Endothelial cell of umbilical vein (primary cell): ENCODE results near the gene ELMOD3. TPM values are rescaled to one million over a fixed set of nuclear protein-coding genes. Genes with fewer than 3 reads are reported as not detected.

Source experiments
- BruUV-seq: library from RNA; stranded (reverse); fragments of 400-500 nt; replicated peaks from 2 replicates; lab custom pipeline; 2021; lab: Mats Ljungman, UMichigan
- CTCF ChIA-PET: fragments of 300-600, 350-600 bp; sonication (Branson Sonifier 250); formaldehyde crosslinking; loops from one replicate; lab custom pipeline; 2021; ENCODE audit warnings: antibody characterized with exemption, inconsistent platforms; lab: Charles Lee
- POLR2A ChIA-PET: fragments of 300-600, 350-600 bp; sonication (Branson Sonifier 250); formaldehyde crosslinking; loops from one replicate; lab custom pipeline; 2021; ENCODE audit warnings: antibody characterized with exemption, inconsistent platforms; lab: Charles Lee
- DNase-seq: peaks from one replicate; pipeline ENCODE4 v3.0.0-alpha.2; 2011; ENCODE audit warnings: low read depth, low spot score
- FAIRE-seq: peaks from 2 replicates; lab custom pipeline; 2011; peaks lifted over from hg19 to GRCh38; lab: Jason Lieb, UNC
- H2AFZ ChIP-seq: 2 replicates; pipeline ENCODE4 v1.6.0; 2012; ENCODE audit warnings: low read depth, low read length, control low read depth, inconsistent platforms
- H3K27ac ChIP-seq: 2 replicates; pipeline ENCODE4 v1.5.1; 2011; ENCODE audit warnings: low read depth, mild to moderate bottlenecking, control low read depth, low read length, moderate library complexity; ENCODE audit not compliant: insufficient read depth
- H3K27me3 ChIP-seq, 2 experiments: 2 replicates each; pipeline versions ENCODE4 v1.6.0 to v1.6.1; 2011; ENCODE audit warnings: low read length in 2 of 2, mixed read lengths in 1 of 2; ENCODE audit not compliant: control insufficient read depth in 2 of 2, insufficient read depth in 2 of 2
- H3K36me3 ChIP-seq, 2 experiments: 2 replicates in 1 of 2; 3 replicates in 1 of 2; pipeline ENCODE4 v1.5.1; 2011; ENCODE audit warnings: low read length in 2 of 2, mild to moderate bottlenecking in 1 of 2, moderate library complexity in 1 of 2; ENCODE audit not compliant: control insufficient read depth in 2 of 2, insufficient read depth in 2 of 2; ENCODE audit errors: extremely low read depth in 1 of 2
- H3K4me1 ChIP-seq: 3 replicates; pipeline ENCODE4 v1.5.1; 2011; ENCODE audit warnings: mild to moderate bottlenecking, low read length; ENCODE audit not compliant: control insufficient read depth, insufficient read depth; ENCODE audit errors: extremely low read depth
- H3K4me2 ChIP-seq: 2 replicates; pipeline ENCODE4 v1.6.1; 2011; ENCODE audit warnings: low read length, control low read depth, mixed read lengths; ENCODE audit not compliant: insufficient read depth
- H3K4me3 ChIP-seq, 3 experiments: fragments of 200-600 bp in 1 of 3; sonication (generic), shearing (Covaris generic) in 1 of 3; replicated peaks in 1 of 3; 2 replicates each; pipeline ENCODE4 v1.5.1; 2011 to 2016; ENCODE audit warnings: control low read depth in 3 of 3, low read length in 3 of 3, mild to moderate bottlenecking in 2 of 3, inconsistent platforms in 1 of 3, low read depth in 1 of 3, moderate library complexity in 1 of 3; ENCODE audit not compliant: insufficient read depth in 1 of 3
- H3K79me2 ChIP-seq: 2 replicates; pipeline ENCODE4 v1.6.0; 2012; ENCODE audit warnings: low read length, inconsistent platforms; ENCODE audit not compliant: control insufficient read depth, insufficient read depth
- H3K9ac ChIP-seq: replicated peaks from 2 replicates; pipeline ENCODE3; 2011; ENCODE audit warnings: low read length, control low read depth; ENCODE audit not compliant: insufficient read depth; ENCODE audit errors: extremely low read depth
- H3K9me1 ChIP-seq: replicated peaks from 3 replicates; pipeline ENCODE4 v1.6.0; 2011; ENCODE audit warnings: mild to moderate bottlenecking, low read length; ENCODE audit not compliant: control insufficient read depth, insufficient read depth; ENCODE audit errors: extremely low read depth
- H3K9me3 ChIP-seq: replicated peaks from 2 replicates; pipeline ENCODE4 v1.5.1; 2012; ENCODE audit warnings: low read length, inconsistent platforms; ENCODE audit not compliant: control insufficient read depth, insufficient read depth
- H4K20me1 ChIP-seq: replicated peaks from 2 replicates; pipeline ENCODE3; 2011; ENCODE audit warnings: mild to moderate bottlenecking, low read length; ENCODE audit not compliant: control insufficient read depth, insufficient read depth; ENCODE audit errors: extremely low read depth
- EZH2 ChIP-seq: IDR thresholded peaks from 2 replicates; pipeline ENCODE4 v1.6.1; 2012; ENCODE audit warnings: borderline replicate concordance, low read depth, mild to moderate bottlenecking, moderate library complexity, low read length, inconsistent platforms; ENCODE audit not compliant: severe bottlenecking
- FOS ChIP-seq: IDR thresholded peaks from 2 replicates; pipeline ENCODE4 v1.6.1; 2011; ENCODE audit warnings: mild to moderate bottlenecking, low read length, moderate library complexity, borderline replicate concordance; ENCODE audit not compliant: insufficient read depth
- GATA2 ChIP-seq: IDR thresholded peaks from 2 replicates; pipeline ENCODE4 v1.7.0; 2011; ENCODE audit warnings: low read depth, mild to moderate bottlenecking, moderate library complexity, mixed read lengths, low read length; ENCODE audit not compliant: insufficient read length, insufficient read depth
- JUN ChIP-seq: IDR thresholded peaks from 2 replicates; pipeline ENCODE4 v1.6.1; 2011; ENCODE audit warnings: borderline replicate concordance, low read depth; ENCODE audit not compliant: insufficient read length, insufficient read depth
- MYC ChIP-seq: IDR thresholded peaks from one replicate; pipeline ENCODE4 v1.6.1; 2011; ENCODE audit warnings: mild to moderate bottlenecking, low read depth, low read length
- POLR2A ChIP-seq: IDR thresholded peaks from 2 replicates; pipeline ENCODE4 v1.6.1; 2012; ENCODE audit warnings: low read depth, mild to moderate bottlenecking, control low read depth, low read length
- POLR2AphosphoS5 ChIP-seq: IDR thresholded peaks from 2 replicates; pipeline ENCODE4 v1.6.1; 2012; ENCODE audit warnings: low read depth, mild to moderate bottlenecking, control low read depth, low read length, moderate library complexity; ENCODE audit not compliant: insufficient read depth
- dilution Hi-C: fragments of 300-500 bp; cut with MboI; formaldehyde crosslinking; loops from one replicate; pipeline ENCODE4 v1.15.0; 2019; ENCODE audit warnings: low sequenced_read_pairs; ENCODE audit not compliant: extremely low pct_ligation_motif_present
- intact Hi-C: fragments of 100-400 bp; cut with micrococcal nuclease; formaldehyde crosslinking; loops from one replicate; pipeline ENCODE4 v1.10.0; 2022
- polyA plus RNA-seq, 4 experiments: library from polyadenylated mRNA; depleted of rRNA in 3 of 4; stranded (reverse) in 3 of 4; unstranded in 1 of 4; fragments of >200 nt; gene quantifications; 2 replicates each; pipeline versions ENCODE4 v1.2.1 to v1.2.3, GENCODE V29; 2011 to 2012; ENCODE audit warnings: missing spikeins in 1 of 4
- total RNA-seq: library from RNA; stranded (reverse); gene quantifications from 2 replicates; pipeline ENCODE4 v1.2.3, GENCODE V29; 2021
- TF ChIP-seq, protein P1 (sequence below), 2 donors: IDR thresholded peaks; 1 replicate in 1 of 2; 2 replicates in 1 of 2; pipeline ENCODE4 v1.5.1; 2011; ENCODE audit warnings: low read length in 2 of 2, mild to moderate bottlenecking in 2 of 2, moderate library complexity in 2 of 2, control low read depth in 1 of 2, inconsistent platforms in 1 of 2, low read depth in 1 of 2; ENCODE audit not compliant: insufficient read depth in 1 of 2; ENCODE audit errors: extremely low read depth in 1 of 2
- TF ChIP-seq, protein P2 (sequence below): IDR thresholded peaks from 2 replicates; pipeline ENCODE4 v1.6.1; 2011; ENCODE audit not compliant: insufficient read depth, insufficient read length

ELMOD3 gene
- total and polyA plus RNA-seq, 2 donors (not counting 3 experiments of a cell fraction or from before 2014, with no cell fraction given), result 12.3 to 22.0 TPM

DNA sequence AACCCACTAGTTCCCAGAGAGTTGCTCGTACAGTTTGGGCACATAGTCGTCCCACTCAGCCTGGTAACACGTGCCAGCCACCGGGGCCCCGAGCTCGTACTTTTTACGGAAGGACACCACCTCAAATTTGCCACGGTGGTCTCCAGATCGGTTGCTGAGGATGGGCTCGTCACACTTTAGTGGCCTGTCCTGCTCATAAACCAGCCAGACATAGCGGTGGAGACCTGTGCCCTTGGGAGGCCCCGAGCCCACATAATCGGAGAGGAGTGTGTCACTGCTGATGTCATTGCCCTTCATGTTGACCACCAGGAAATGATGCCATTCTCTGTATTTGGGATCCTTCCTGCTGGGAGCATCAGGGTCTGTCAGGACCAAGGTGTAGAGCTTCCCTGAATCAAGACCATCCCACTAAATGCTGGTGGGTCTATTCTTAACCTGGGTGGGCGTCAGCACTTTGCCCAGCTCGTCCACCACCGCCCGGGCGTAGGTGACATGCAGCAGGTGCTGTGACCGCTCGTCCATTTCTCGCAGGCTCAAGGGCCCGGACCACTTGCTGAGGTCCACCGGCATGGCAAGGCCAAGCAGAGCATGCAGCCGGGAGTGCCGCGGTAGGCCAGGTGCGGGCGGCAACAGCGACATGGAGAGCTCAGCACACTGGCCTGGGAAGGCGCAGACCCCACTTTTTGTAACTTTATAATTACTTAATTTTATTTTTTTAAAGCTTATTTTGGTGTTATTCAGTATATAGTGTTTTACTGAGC, 13.1 kb upstream of the ELMOD3 start:
- H2AFZ ChIP-seq, result no peak overlapping the region
- no TSS peak for BruUV-seq
- no peak for TF ChIP-seq POLR2AphosphoS5
- no peak for TF ChIP-seq FOS
- no peak for TF ChIP-seq EZH2
- TF ChIP-seq POLR2A, result no peak
- no peak for TF ChIP-seq MYC
- no peak for TF ChIP-seq GATA2
- TF ChIP-seq, protein P1, sequence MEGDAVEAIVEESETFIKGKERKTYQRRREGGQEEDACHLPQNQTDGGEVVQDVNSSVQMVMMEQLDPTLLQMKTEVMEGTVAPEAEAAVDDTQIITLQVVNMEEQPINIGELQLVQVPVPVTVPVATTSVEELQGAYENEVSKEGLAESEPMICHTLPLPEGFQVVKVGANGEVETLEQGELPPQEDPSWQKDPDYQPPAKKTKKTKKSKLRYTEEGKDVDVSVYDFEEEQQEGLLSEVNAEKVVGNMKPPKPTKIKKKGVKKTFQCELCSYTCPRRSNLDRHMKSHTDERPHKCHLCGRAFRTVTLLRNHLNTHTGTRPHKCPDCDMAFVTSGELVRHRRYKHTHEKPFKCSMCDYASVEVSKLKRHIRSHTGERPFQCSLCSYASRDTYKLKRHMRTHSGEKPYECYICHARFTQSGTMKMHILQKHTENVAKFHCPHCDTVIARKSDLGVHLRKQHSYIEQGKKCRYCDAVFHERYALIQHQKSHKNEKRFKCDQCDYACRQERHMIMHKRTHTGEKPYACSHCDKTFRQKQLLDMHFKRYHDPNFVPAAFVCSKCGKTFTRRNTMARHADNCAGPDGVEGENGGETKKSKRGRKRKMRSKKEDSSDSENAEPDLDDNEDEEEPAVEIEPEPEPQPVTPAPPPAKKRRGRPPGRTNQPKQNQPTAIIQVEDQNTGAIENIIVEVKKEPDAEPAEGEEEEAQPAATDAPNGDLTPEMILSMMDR (IDR thresholded peaks at IDR 0.05; ENCODE audit: extremely low read depth in 1 of 2, insufficient read depth in 1 of 2, low read depth in 1 of 2, low read length in 2 of 2), result no peak
- TF ChIP-seq JUN, result no peak
- TF ChIP-seq, protein P2, sequence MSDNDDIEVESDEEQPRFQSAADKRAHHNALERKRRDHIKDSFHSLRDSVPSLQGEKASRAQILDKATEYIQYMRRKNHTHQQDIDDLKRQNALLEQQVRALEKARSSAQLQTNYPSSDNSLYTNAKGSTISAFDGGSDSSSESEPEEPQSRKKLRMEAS, result no peak
- dilution Hi-C loops, result no loop called here
- peaks cover 2% of the 10 kb centered on the region for H3K9me1 ChIP-seq
- DNase-seq (no peak), FAIRE-seq (no peak)
- no peaks in the 10 kb centered on the region for H4K20me1 ChIP-seq
- no peak overlapping the region for H3K9ac ChIP-seq
- ChIA-PET POLR2A (interaction anchor here (0.8 kb wide), 1 partner anchor 13 kb away, joined by 3 read pairs; the partner anchor contains the start of genes ELMOD3 and RETSAT), CTCF (interaction anchor here (1.2 to 1.3 kb wide), 2 partner anchors 9 to 12 kb away, joined by 4 read pairs; no protein-coding TSS in a partner anchor)
- H3K79me2 ChIP-seq, result no peaks in the 10 kb centered on the region
- H3K4me2 ChIP-seq, result no peak overlapping the region
- intact Hi-C loops, result no loop called here
- H3K27ac ChIP-seq, result no peak overlapping the region
- no peak overlapping the region for H3K4me3 ChIP-seq
- H3K36me3 ChIP-seq, result peaks cover 2 to 8% of the 10 kb centered on the region in 2 experiments
- H3K4me1 ChIP-seq, result no peaks in the 10 kb centered on the region
- H3K9me3 ChIP-seq, result no peaks in the 10 kb centered on the region
- H3K27me3 ChIP-seq, result peaks cover 9% of the 10 kb centered on the region in 2 experiments
